Measurements from ENCODE around the gene FREM1.

Gene FREM1

GRCh38 chr9:14849851-14850250, 60.4 kb downstream of the FREM1 start (continued):
- TF ChIP-seq TSHZ2 (CRISPR knock-in tag; IDR thresholded peaks at IDR 0.05): no peak
- TF ChIP-seq ZFP3 (CRISPR knock-in tag; IDR thresholded peaks at IDR 0.05): no peak
- TF ChIP-seq ZC3H10 (CRISPR knock-in tag; IDR thresholded peaks at IDR 0.05): no peak
- no peak for TF ChIP-seq CSDC2 (CRISPR knock-in tag; IDR thresholded peaks at IDR 0.05)

GRCh38 chr9:14849296-14849695, 60.9 kb downstream of the FREM1 start:
- ATAC-seq: no peak
- no peak for TF ChIP-seq ARNTL (CRISPR knock-in tag; IDR thresholded peaks at IDR 0.05; ENCODE audit: borderline replicate concordance, low read depth)
- TF ChIP-seq ZFP30 (CRISPR knock-in tag; IDR thresholded peaks at IDR 0.05): no peak
- no peak for TF ChIP-seq POU6F1 (CRISPR knock-in tag; IDR thresholded peaks at IDR 0.05; ENCODE audit: borderline replicate concordance, low read depth)
- TF ChIP-seq ZC3H10 (CRISPR knock-in tag; IDR thresholded peaks at IDR 0.05): no peak
- TF ChIP-seq TSHZ2 (CRISPR knock-in tag; IDR thresholded peaks at IDR 0.05): no peak
- no peak for TF ChIP-seq ISL1 (CRISPR knock-in tag; IDR thresholded peaks at IDR 0.05)
- TF ChIP-seq SNAI2 (CRISPR knock-in tag; IDR thresholded peaks at IDR 0.05): no peak
- no peak for TF ChIP-seq RARB (CRISPR knock-in tag; IDR thresholded peaks at IDR 0.05)
- no peak for TF ChIP-seq ZFP3 (CRISPR knock-in tag; IDR thresholded peaks at IDR 0.05)
- TF ChIP-seq OSR1 (CRISPR knock-in tag; IDR thresholded peaks at IDR 0.05): no peak
- no peak for TF ChIP-seq CREB5 (CRISPR knock-in tag; IDR thresholded peaks at IDR 0.05; ENCODE audit: low read depth)
- no peak for TF ChIP-seq BACH2 (CRISPR knock-in tag; IDR thresholded peaks at IDR 0.05; ENCODE audit: borderline replicate concordance)
- no peak for TF ChIP-seq ZNF565 (CRISPR knock-in tag; conservative IDR thresholded peaks at IDR 0.05; ENCODE audit: low read depth)
- no peak for TF ChIP-seq TCF4 (CRISPR knock-in tag; IDR thresholded peaks at IDR 0.05; ENCODE audit: borderline replicate concordance)
- TF ChIP-seq CSRNP3 (CRISPR knock-in tag; IDR thresholded peaks at IDR 0.05): no peak
- TF ChIP-seq CSDC2 (CRISPR knock-in tag; IDR thresholded peaks at IDR 0.05): no peak
- TF ChIP-seq GLIS3 (CRISPR knock-in tag; IDR thresholded peaks at IDR 0.05): no peak
- no peak for TF ChIP-seq PATZ1 (CRISPR knock-in tag; IDR thresholded peaks at IDR 0.05; ENCODE audit: borderline replicate concordance)
- no peak for TF ChIP-seq TOX (CRISPR knock-in tag; IDR thresholded peaks at IDR 0.05; ENCODE audit: borderline replicate concordance)

Data from SK-N-SH treated with all-trans-retinoic acid at 6 μM for 48 hours (cell line).